Measurements from ENCODE around the gene SH3PXD2A. TPM values are rescaled to one million over a fixed set of nuclear protein-coding genes. Genes with fewer than 3 reads are reported as not detected.

Gene SH3PXD2A
- total RNA-seq, 1 experiment from 2014 or later: 13.2 TPM

- Mint-ChIP-seq H3K4me1 (ENCODE audit: insufficient read depth, unreplicated experiment) (peaks cover 6% of the 10 kb centered on the region), H3K27me3 (ENCODE audit: insufficient read depth, unreplicated experiment) (no peaks in the 10 kb centered on the region), H3K4me3 (ENCODE audit: unreplicated experiment) (no peak overlapping the region), H3K9me3 (ENCODE audit: unreplicated experiment) (no peaks in the 10 kb centered on the region), H3K27ac (ENCODE audit: low read depth, unreplicated experiment) (no peak overlapping the region), H3K36me3 (ENCODE audit: insufficient read depth, unreplicated experiment) (peaks cover 6% of the 10 kb centered on the region)
- no TSS peak for BruUV-seq (replicated peaks)
- intact Hi-C loops (cut with micrococcal nuclease): no loop called here
- peak; percentile 24 for DNase-seq (ENCODE audit: unreplicated experiment)
- CTCF ChIA-PET: interaction anchor here (1.0 to 2.0 kb wide), 2 partner anchors 32 to 59 kb away, joined by 3 to 11 read pairs; no protein-coding TSS in a partner anchor
- POLR2A ChIA-PET: interaction anchor here (1.0 kb wide), 1 partner anchor 10 kb away, joined by 3 read pairs; no protein-coding TSS in a partner anchor
- TF ChIP-seq, protein P1, sequence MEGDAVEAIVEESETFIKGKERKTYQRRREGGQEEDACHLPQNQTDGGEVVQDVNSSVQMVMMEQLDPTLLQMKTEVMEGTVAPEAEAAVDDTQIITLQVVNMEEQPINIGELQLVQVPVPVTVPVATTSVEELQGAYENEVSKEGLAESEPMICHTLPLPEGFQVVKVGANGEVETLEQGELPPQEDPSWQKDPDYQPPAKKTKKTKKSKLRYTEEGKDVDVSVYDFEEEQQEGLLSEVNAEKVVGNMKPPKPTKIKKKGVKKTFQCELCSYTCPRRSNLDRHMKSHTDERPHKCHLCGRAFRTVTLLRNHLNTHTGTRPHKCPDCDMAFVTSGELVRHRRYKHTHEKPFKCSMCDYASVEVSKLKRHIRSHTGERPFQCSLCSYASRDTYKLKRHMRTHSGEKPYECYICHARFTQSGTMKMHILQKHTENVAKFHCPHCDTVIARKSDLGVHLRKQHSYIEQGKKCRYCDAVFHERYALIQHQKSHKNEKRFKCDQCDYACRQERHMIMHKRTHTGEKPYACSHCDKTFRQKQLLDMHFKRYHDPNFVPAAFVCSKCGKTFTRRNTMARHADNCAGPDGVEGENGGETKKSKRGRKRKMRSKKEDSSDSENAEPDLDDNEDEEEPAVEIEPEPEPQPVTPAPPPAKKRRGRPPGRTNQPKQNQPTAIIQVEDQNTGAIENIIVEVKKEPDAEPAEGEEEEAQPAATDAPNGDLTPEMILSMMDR (IDR thresholded peaks at IDR 0.05; ENCODE audit: unreplicated experiment): no peak
Measured at GRCh38 chr10:103653581-103654037, 201.8 kb downstream of the SH3PXD2A start.

DNA sequence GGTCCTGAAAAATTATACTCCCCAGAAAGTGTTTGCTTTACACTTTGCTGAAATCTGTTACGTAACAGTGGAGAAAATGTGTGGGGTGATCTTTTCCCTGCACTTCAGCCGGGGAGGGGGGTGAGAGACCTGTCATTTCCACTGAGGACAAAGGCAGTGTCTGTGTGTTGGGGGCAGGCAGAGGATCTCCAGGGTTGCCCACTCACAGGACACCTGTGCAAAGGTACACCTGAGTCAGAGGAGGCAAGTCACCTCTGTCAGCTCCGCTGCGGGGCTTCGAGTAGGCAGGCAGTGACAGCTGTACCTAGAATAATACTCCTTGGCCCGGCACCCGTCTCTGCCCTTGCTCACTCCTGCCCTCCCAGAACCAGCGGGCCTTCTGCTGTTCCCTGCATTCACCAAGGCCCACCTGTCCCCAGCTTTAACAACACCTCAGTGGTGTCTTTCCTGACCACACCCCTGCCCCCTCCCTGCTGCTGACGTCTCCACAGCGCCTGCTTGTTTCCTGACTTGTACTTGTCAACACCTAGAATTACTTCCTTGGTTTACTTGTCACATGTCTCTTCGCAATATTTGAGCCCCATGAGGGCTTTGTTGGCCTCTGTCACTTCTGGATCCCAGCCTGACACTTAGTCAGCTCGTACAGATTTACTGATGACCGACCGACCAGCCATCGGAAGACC, 202.6 kb downstream of the SH3PXD2A start:
- POLR2A ChIA-PET: interaction anchor here (1.0 kb wide), 1 partner anchor 11 kb away, joined by 3 read pairs; no protein-coding TSS in a partner anchor
- no peaks in the 10 kb centered on the region for H3K9me3 Mint-ChIP-seq (ENCODE audit: unreplicated experiment)
- DNase-seq (ENCODE audit: unreplicated experiment): no peak
- no TSS peak for BruUV-seq (replicated peaks)
- H3K36me3 Mint-ChIP-seq (ENCODE audit: insufficient read depth, unreplicated experiment): peaks cover 6% of the 10 kb centered on the region
- H3K27ac Mint-ChIP-seq (ENCODE audit: low read depth, unreplicated experiment): no peak overlapping the region
- TF ChIP-seq, protein P1 (IDR thresholded peaks at IDR 0.05; ENCODE audit: unreplicated experiment): no peak
- H3K27me3 Mint-ChIP-seq (ENCODE audit: insufficient read depth, unreplicated experiment): no peaks in the 10 kb centered on the region
- H3K4me3 Mint-ChIP-seq (ENCODE audit: unreplicated experiment): no peak overlapping the region
- H3K4me1 Mint-ChIP-seq (ENCODE audit: insufficient read depth, unreplicated experiment): peaks cover 6% of the 10 kb centered on the region
- intact Hi-C loops (cut with micrococcal nuclease): no loop called here
- CTCF ChIA-PET: interaction anchor here (0.7 to 2.0 kb wide), 5 partner anchors 13 to 107 kb away, joined by 3 to 11 read pairs (median 3); no protein-coding TSS in a partner anchor

GRCh38 chr10:103651783-103652476, 203.4 kb downstream of the SH3PXD2A start:
- Mint-ChIP-seq H3K36me3 (ENCODE audit: insufficient read depth, unreplicated experiment) (peaks cover 6% of the 10 kb centered on the region), H3K4me1 (ENCODE audit: insufficient read depth, unreplicated experiment) (peaks cover 6% of the 10 kb centered on the region), H3K4me3 (ENCODE audit: unreplicated experiment) (no peak overlapping the region), H3K27me3 (ENCODE audit: insufficient read depth, unreplicated experiment) (no peaks in the 10 kb centered on the region), H3K27ac (ENCODE audit: low read depth, unreplicated experiment) (no peak overlapping the region), H3K9me3 (ENCODE audit: unreplicated experiment) (no peaks in the 10 kb centered on the region)
- TF ChIP-seq, protein P1 (IDR thresholded peaks at IDR 0.05; ENCODE audit: unreplicated experiment): no peak
- intact Hi-C loops (cut with micrococcal nuclease): no loop called here
- BruUV-seq (replicated peaks): no TSS peak
- POLR2A ChIA-PET: interaction anchor here (0.8 kb wide), 1 partner anchor 14 kb away, joined by 4 read pairs; no protein-coding TSS in a partner anchor
- CTCF ChIA-PET: interaction anchor here (0.7 to 2.3 kb wide), 5 partner anchors 8 to 59 kb away, joined by 3 to 11 read pairs (median 8); no protein-coding TSS in a partner anchor
- DNase-seq (ENCODE audit: unreplicated experiment): no peak

- no peak overlapping the region for H3K4me3 Mint-ChIP-seq (ENCODE audit: unreplicated experiment)
- peaks cover 6% of the 10 kb centered on the region for H3K4me1 Mint-ChIP-seq (ENCODE audit: insufficient read depth, unreplicated experiment)
- POLR2A ChIA-PET: no interaction called here
- no peak for DNase-seq (ENCODE audit: unreplicated experiment)
- no peaks in the 10 kb centered on the region for H3K9me3 Mint-ChIP-seq (ENCODE audit: unreplicated experiment)
- intact Hi-C loops (cut with micrococcal nuclease): no loop called here
- TF ChIP-seq, protein P1 (IDR thresholded peaks at IDR 0.05; ENCODE audit: unreplicated experiment): no peak
- peaks cover 6% of the 10 kb centered on the region for H3K36me3 Mint-ChIP-seq (ENCODE audit: insufficient read depth, unreplicated experiment)
- CTCF ChIA-PET: interaction anchor here (0.5 to 2.3 kb wide), 4 partner anchors 9 to 88 kb away, joined by 3 to 10 read pairs (median 6); no protein-coding TSS in a partner anchor
- no peak overlapping the region for H3K27ac Mint-ChIP-seq (ENCODE audit: low read depth, unreplicated experiment)
- no peaks in the 10 kb centered on the region for H3K27me3 Mint-ChIP-seq (ENCODE audit: insufficient read depth, unreplicated experiment)
- no TSS peak for BruUV-seq (replicated peaks)
Measured at GRCh38 chr10:103651333-103651732, 204.0 kb downstream of the SH3PXD2A start.

Measured in MCF 10A (cell line).